ENCODE results near the gene RECK. TPM values are rescaled to one million over a fixed set of nuclear protein-coding genes. Genes with fewer than 3 reads are reported as not detected.

Gene RECK
- total and polyA plus RNA-seq, 8 donors = 0.95 to 4.6 (median 1.7) TPM

- FAIRE-seq (no peak), ATAC-seq (no peak), DNase-seq (no peak)
- no peaks in the 10 kb centered on the region for H3K27me3 ChIP-seq
- no peak overlapping the region for H3K27ac ChIP-seq
- no peak overlapping the region for H3K4me3 ChIP-seq
- WGBS, 2 donors = 73 to 83% methylated on average over 1 of the region's 1 CpG
- H3K36me3 ChIP-seq = no peaks in the 10 kb centered on the region
- no peak for TF ChIP-seq CTCF (IDR thresholded peaks at IDR 0.05)
- intact Hi-C loops (cut with DNase I) = no loop called here
- no peaks in the 10 kb centered on the region for H3K9me3 ChIP-seq
- no peaks in the 10 kb centered on the region for H3K4me1 ChIP-seq
These were observed 29.4 kb upstream of the RECK start for GRCh38 chr9:36007316-36007708.

GRCh38 chr9:36007852-36008251, 28.9 kb upstream of the RECK start:
- FAIRE-seq (no peak), DNase-seq (no peak), ATAC-seq (no peak)
- H3K9me3 ChIP-seq = no peaks in the 10 kb centered on the region
- H3K27me3 ChIP-seq = no peaks in the 10 kb centered on the region
- no peaks in the 10 kb centered on the region for H3K36me3 ChIP-seq
- intact Hi-C loops (cut with DNase I) = no loop called here
- H3K4me3 ChIP-seq = no peak overlapping the region
- TF ChIP-seq CTCF (IDR thresholded peaks at IDR 0.05) = no peak
- H3K4me1 ChIP-seq = no peaks in the 10 kb centered on the region
- H3K27ac ChIP-seq = no peak overlapping the region
- 84 to 90% methylated on average over 2 of the region's 2 CpGs for WGBS, 2 donors

GRCh38 chr9:36008774-36009300, 27.9 kb upstream of the RECK start:
- no peak overlapping the region for H3K4me3 ChIP-seq
- 4 to 6% methylated on average over 11 of the region's 11 CpGs for WGBS, 2 donors
- H3K9me3 ChIP-seq = no peaks in the 10 kb centered on the region
- peak; percentile 92 to 98 (median 95) for TF ChIP-seq CTCF (IDR thresholded peaks at IDR 0.05)
- no peak overlapping the region for H3K27ac ChIP-seq
- no peaks in the 10 kb centered on the region for H3K36me3 ChIP-seq
- H3K4me1 ChIP-seq = no peaks in the 10 kb centered on the region
- no peak for FAIRE-seq
- ATAC-seq = peak; percentile 93 to 100 (median 97)
- H3K27me3 ChIP-seq = no peaks in the 10 kb centered on the region
- intact Hi-C loops (cut with DNase I) = no loop called here
- DNase-seq = peak; percentile 34 to 63 (median 44)

GRCh38 chr9:36011379-36011778, 25.3 kb upstream of the RECK start:
- H3K9me3 ChIP-seq = no peaks in the 10 kb centered on the region
- FAIRE-seq (no peak), DNase-seq (no peak), ATAC-seq (no peak)
- no peak for TF ChIP-seq CTCF (IDR thresholded peaks at IDR 0.05)
- H3K27ac ChIP-seq = no peak overlapping the region
- no peaks in the 10 kb centered on the region for H3K36me3 ChIP-seq
- no peaks in the 10 kb centered on the region for H3K27me3 ChIP-seq
- H3K4me1 ChIP-seq = no peaks in the 10 kb centered on the region
- WGBS, 2 donors = 68 to 77% methylated on average over 3 of the region's 3 CpGs
- H3K4me3 ChIP-seq = no peak overlapping the region
- intact Hi-C loops (cut with DNase I) = no loop called here

- no peak overlapping the region for H3K4me3 ChIP-seq
- 89 to 91% methylated on average over 2 of the region's 2 CpGs for WGBS, 2 donors
- no peak for TF ChIP-seq CTCF (IDR thresholded peaks at IDR 0.05)
- intact Hi-C loops (cut with DNase I) = no loop called here
- ATAC-seq (no peak), DNase-seq (no peak), FAIRE-seq (no peak)
- H3K27ac ChIP-seq = no peak overlapping the region
- H3K9me3 ChIP-seq = no peaks in the 10 kb centered on the region
- no peaks in the 10 kb centered on the region for H3K4me1 ChIP-seq
- H3K36me3 ChIP-seq = no peaks in the 10 kb centered on the region
- no peaks in the 10 kb centered on the region for H3K27me3 ChIP-seq
These were observed 19.4 kb upstream of the RECK start for GRCh38 chr9:36017278-36017677.
